Activated T-helper 1 cell treated with anti-CD3 and anti-CD28 coated beads, Interleukin-2, amount 50 U/mL, for 16 hours (primary cell): Measurements from ENCODE around the gene SYT7.
A peak's percentile ranks its signal among the peaks of the same experiment; 100 is the strongest.

Experiments used
- DNase-seq, 2 donors: peaks; one replicate each; pipeline ENCODE4 v3.0.0-alpha.2; 2020; ENCODE audit warnings: low read depth in 1 of 2, low spot score in 1 of 2

The SYT7 gene

GRCh38 chr11:61609000-61609979 lies 28.4 kb upstream of the SYT7 start:
- no peak for DNase-seq

GRCh38 chr11:61607920-61608599 lies 27.2 kb upstream of the SYT7 start:
- DNase-seq, result no peak

GRCh38 chr11:61607426-61607825 lies 26.6 kb upstream of the SYT7 start:
- no peak for DNase-seq

GRCh38 chr11:61603667-61604066 lies 22.8 kb upstream of the SYT7 start:
- DNase-seq, result no peak

- no peak for DNase-seq
Measured at GRCh38 chr11:61602775-61603569, 22.1 kb upstream of the SYT7 start.

DNA sequence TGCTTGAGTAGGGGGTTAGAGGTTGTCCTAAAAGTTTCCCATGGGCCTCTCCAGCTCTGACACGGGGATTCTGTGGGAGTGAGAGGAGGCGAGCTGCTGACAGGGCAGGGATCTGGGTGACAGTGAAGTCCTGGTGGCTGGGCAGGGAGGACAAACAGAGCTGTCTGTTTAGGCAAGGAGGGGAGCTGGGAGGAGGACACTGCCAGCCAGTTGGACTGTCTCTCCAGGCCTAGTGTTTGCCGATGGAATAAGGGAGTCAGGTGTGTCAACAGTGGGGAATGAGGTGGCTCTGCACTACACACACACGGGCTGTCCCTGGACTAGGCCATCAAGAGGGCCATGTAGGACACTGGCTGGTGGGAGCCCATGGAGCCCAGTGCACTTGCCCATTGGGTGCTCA lies 20.6 kb upstream of the SYT7 start:
- DNase-seq, result no peak

GRCh38 chr11:61599968-61600710 lies 19.3 kb upstream of the SYT7 start:
- no peak for DNase-seq

DNA sequence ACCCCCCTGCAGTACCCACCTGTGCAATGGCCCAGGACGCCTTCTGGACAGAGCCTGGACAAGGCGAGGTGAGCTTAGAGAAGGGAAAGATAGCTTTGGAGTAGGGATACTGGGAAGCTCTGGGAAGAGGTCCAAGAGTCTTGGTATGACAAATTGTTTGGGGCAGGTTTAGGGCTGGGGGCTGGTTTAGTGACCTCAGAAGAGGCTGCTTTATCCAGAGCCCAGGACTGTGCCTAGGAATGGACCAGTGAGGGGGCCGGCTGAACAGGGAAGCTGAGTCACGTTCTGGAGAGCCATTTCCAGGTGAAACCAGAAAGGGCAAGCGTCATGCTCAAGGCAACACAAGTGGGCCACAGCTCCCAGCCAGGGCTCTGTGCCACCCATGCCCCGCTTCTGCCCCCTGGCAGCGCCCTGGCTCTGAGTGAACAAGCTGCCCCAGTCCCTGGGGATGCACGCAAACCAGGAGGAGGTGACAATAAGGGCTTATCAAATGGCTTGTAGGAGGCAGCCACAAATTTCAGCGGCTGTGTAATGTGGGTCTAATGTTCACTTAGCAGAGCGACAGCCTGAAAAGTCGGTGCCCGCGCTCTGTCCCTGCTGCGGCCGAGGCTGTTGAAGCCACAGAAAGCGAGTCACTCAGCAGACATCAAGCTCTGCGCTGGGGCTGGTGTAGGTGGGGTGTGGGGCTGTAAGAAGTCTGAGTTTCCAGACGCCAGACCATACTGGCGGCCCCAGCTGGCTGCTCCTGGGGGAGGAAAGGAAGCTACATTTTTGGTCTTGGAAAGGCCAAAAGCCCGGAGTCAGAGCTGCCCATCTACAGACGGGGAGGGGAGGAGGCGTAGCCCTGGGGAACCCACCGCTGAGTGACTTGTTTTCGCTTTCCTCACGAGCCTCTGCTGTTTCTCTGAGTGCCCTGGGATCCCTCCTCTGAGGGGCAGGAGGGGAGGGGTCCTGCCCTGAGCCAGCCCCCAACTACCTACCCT lies 18.3 kb upstream of the SYT7 start:
- no peak for DNase-seq

- no peak for DNase-seq
Measured at GRCh38 chr11:61598374-61598773, 17.5 kb upstream of the SYT7 start.

- DNase-seq, result no peak
Measured at GRCh38 chr11:61596990-61597389, 16.1 kb upstream of the SYT7 start.

DNA sequence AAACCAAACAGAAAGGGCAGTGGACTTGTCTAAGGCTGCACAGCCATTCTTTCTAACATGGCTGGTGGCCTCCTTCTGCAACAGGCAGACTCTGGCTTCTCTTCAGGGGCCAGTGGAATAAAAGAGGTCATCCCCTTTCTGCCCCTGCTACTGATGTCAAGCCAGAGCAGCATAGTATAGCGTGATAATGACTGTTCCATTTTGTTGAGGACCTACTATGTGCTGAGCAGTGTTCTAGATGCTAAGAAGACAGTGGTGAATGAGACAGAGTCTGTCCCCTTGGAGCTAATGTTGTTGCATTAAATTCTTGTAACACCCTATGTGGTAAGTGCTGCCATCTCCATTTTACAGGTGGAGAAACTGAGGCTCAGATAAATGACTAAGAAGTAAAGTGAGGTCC lies 15.7 kb upstream of the SYT7 start:
- no peak for DNase-seq

DNA sequence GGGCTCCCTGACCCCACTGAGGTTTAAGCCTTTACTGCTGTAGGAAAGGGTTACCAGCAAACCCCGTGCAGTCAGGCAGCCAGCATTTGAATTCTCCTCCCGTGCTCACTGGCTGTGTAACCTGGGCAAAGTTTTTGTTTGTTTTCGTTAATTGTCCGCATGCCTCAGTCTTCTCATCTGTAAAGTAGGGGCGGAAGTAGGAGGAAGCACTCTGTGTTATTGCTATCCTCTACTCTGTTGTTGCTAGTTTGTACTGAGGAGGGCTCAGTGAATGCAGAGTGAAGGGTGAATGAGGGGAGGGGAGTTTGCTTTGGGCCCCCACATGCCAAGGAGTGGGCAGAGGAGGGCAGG lies 14.0 kb upstream of the SYT7 start:
- DNase-seq, result no peak

DNA sequence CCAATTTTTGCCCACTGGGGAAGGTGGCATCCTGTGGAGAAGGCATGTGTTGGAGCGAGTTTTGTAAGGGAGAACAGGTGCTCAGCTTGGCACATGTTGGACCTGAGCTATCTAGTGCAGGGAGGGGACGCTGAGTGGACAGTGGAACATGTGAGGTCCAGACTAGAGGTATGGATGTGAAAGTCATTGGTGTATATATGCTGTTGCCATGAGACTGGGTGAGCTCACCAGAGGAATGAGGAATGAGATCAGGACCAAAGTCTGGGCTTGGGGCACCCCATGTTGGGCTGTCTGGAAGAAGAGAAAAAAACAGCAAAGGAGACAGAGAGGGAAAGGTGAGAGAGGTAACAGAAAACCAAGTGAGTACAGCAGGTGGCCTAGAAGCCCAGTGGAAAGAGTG lies 12.3 kb upstream of the SYT7 start:
- DNase-seq, result no peak

DNA sequence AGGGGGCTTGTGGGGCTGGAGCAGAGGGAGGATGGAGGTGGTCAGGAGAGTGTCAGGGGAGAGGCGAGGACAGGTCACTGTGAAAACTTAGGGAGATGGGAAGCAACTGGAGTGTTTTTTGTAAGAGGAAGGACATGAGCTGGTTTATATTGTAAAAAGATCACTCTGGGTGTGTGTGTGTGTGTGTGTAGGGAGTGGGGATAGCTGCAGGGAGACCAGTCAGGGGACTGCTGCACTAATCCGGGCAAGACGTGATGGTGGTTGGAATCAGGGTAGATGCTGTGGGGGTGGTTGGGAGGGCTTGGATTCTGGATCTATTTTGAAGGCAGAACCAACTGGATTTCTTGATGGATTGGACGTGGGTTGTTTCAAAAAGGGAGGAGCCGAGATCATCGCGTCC lies 11.3 kb upstream of the SYT7 start:
- no peak for DNase-seq

DNA sequence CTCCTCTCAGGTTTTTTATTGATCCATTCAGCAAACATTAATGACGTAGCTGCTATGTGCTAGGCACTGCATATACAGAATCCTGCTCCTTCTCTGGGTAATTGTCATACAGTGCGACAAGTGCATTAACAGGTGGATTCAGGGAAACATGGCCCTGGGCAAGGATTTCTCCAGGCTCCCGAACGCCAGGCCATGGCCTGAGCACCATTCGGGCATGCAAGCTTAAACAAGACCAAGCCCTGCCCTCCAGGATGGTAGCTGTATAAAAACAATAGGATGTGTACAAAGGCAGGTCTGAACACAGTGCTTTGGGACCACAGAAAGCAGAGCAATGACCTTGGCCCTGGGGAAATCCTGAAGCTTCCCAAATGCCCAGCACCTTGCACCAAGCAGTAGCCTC lies 9.1 kb upstream of the SYT7 start:
- DNase-seq, result no peak

DNA sequence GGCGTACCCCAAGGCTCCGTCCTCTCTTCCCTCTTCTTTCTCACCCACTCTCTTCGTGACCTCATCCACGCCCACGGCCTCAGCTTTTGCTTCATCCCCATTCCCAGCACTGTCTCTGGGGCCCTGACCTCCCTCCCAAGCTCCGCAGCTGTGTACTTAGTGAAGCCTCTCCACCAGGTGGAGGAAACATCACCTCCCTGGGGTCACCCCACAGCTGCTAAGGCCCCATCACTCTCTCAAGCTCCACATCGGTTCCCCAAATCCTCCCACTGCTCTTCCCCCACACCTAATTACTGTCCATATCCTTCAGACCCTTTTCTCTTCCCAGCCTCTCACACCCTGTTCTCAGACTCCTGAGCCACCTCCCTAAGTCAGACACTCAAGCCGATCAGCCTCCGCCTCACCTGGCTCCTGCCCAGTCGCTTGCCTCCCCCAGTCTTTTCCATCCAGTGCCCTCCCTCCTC lies 7.9 kb upstream of the SYT7 start:
- DNase-seq, result no peak

- DNase-seq, result peak; percentile 34 to 46
Measured at GRCh38 chr11:61587951-61588727, 7.3 kb upstream of the SYT7 start.

DNA sequence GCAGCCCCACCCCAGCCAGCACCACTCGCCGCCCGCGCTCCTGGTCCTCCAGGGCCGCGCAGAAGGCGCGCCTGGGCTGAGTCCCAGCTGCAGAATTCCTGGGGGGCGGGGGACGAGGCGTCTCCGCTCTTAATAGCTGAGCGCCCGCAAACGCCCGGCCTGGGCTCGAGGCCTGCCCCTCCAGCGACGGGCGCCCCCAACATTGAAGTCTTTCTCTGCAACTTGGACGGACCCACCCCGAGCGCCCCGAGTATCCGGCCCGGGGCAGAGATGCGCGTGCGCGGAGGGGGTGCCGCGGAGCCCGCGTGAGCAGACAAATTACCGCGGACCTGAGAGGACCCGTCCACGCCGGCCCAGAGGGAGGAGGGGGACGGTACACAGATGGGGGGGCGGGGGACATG lies 6.7 kb upstream of the SYT7 start:
- peak in 1 of 2 donors; percentile 5 for DNase-seq
